Erythroblast (primary cell): ENCODE data around the gene SIRPB2.

Experiments
- GATA1 ChIP-seq: IDR thresholded peaks from 2 replicates; pipeline ENCODE4 v1.6.1; 2011; ENCODE audit warnings: low read depth, mild to moderate bottlenecking, control low read depth, low read length, moderate library complexity
- POLR2A ChIP-seq: IDR thresholded peaks from 2 replicates; pipeline ENCODE4 v1.6.1; 2011; ENCODE audit warnings: mild to moderate bottlenecking, low read length

GRCh38 chr20:1524004-1524403 lies 32.8 kb upstream of the SIRPB2 start:
- no peak for TF ChIP-seq POLR2A
- TF ChIP-seq GATA1, result no peak
